ENCODE data around the gene TMEM213.

The TMEM213 gene

GRCh38 chr7:138833596-138833995, 35.8 kb downstream of the TMEM213 start:
- Histone ChIP-seq H3K9me2 (replicated peaks; ENCODE audit: insufficient read depth, low read length) (no peaks in the 10 kb centered on the region), H3K9me3 (replicated peaks; ENCODE audit: insufficient read depth, low read length) (no peaks in the 10 kb centered on the region), H3K27ac (ENCODE audit: low read length) (no peak overlapping the region), H3K36me3 (replicated peaks; ENCODE audit: insufficient read depth, low read length) (no peaks in the 10 kb centered on the region), H2AFZ (ENCODE audit: low read length) (no peak overlapping the region), H3K4me2 (ENCODE audit: low read depth, low read length) (no peak overlapping the region), H4K20me1 (ENCODE audit: insufficient read depth, low read length) (no peaks in the 10 kb centered on the region), H3K79me2 (ENCODE audit: low read length) (no peaks in the 10 kb centered on the region), H3K27me3 (replicated peaks; ENCODE audit: insufficient read depth, low read length) (no peaks in the 10 kb centered on the region), H3K4me1 (ENCODE audit: low read length) (no peaks in the 10 kb centered on the region), H3K9ac (ENCODE audit: low read length) (no peak overlapping the region), H3K4me3 (ENCODE audit: low read length) (no peak overlapping the region), H3F3A (ENCODE audit: insufficient read depth, low read length) (no peaks in the 10 kb centered on the region)
- no peak for DNase-seq
- TF ChIP-seq EZH2 (optimal IDR thresholded peaks at IDR 0.05; ENCODE audit: low read depth, low read length) = no peak

DNA sequence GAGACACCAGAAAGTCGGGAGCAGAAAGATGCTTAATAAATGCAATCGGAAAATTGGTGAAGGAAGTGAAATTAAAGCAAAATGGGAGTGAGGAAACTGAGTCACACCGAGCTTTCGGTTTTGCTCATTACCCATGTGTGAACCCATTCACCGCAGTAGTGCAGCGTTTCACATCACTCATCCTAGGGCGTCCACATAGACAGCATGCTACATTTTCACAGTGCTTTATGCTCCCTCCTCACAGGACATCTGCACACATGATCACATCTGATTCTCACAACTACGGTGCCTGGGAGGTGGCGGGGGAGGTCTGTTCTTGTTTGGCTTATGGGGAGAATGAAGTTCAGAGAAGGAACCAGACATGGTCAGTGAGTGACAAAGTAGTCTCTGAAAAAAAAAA, 36.8 kb downstream of the TMEM213 start:
- Histone ChIP-seq H3K9me2 (replicated peaks; ENCODE audit: insufficient read depth, low read length) (no peaks in the 10 kb centered on the region), H3K4me1 (ENCODE audit: low read length) (no peaks in the 10 kb centered on the region), H3K9ac (ENCODE audit: low read length) (no peak overlapping the region), H3K79me2 (ENCODE audit: low read length) (no peaks in the 10 kb centered on the region), H3F3A (ENCODE audit: insufficient read depth, low read length) (no peaks in the 10 kb centered on the region), H4K20me1 (ENCODE audit: insufficient read depth, low read length) (no peaks in the 10 kb centered on the region), H3K27me3 (replicated peaks; ENCODE audit: insufficient read depth, low read length) (no peaks in the 10 kb centered on the region), H3K9me3 (replicated peaks; ENCODE audit: insufficient read depth, low read length) (no peaks in the 10 kb centered on the region), H3K4me2 (ENCODE audit: low read depth, low read length) (no peak overlapping the region), H3K36me3 (replicated peaks; ENCODE audit: insufficient read depth, low read length) (no peaks in the 10 kb centered on the region), H3K27ac (ENCODE audit: low read length) (no peak overlapping the region), H2AFZ (ENCODE audit: low read length) (no peak overlapping the region), H3K4me3 (ENCODE audit: low read length) (no peak overlapping the region)
- TF ChIP-seq CTCF (IDR thresholded peaks at IDR 0.05; ENCODE audit: low read length) (no peak), EZH2phosphoT487 (IDR thresholded peaks at IDR 0.05; ENCODE audit: low read length) (no peak), EZH2 (optimal IDR thresholded peaks at IDR 0.05; ENCODE audit: low read depth, low read length) (no peak)
- DNase-seq = no peak

GRCh38 chr7:138835087-138835486, 37.3 kb downstream of the TMEM213 start:
- Histone ChIP-seq H3F3A (ENCODE audit: insufficient read depth, low read length) (no peaks in the 10 kb centered on the region), H2AFZ (ENCODE audit: low read length) (no peak overlapping the region), H3K4me1 (ENCODE audit: low read length) (no peaks in the 10 kb centered on the region), H3K27me3 (replicated peaks; ENCODE audit: insufficient read depth, low read length) (no peaks in the 10 kb centered on the region), H3K9ac (ENCODE audit: low read length) (no peak overlapping the region), H3K4me3 (ENCODE audit: low read length) (no peak overlapping the region), H3K4me2 (ENCODE audit: low read depth, low read length) (no peak overlapping the region), H3K9me2 (replicated peaks; ENCODE audit: insufficient read depth, low read length) (no peaks in the 10 kb centered on the region), H3K36me3 (replicated peaks; ENCODE audit: insufficient read depth, low read length) (no peaks in the 10 kb centered on the region), H3K79me2 (ENCODE audit: low read length) (no peaks in the 10 kb centered on the region), H3K27ac (ENCODE audit: low read length) (no peak overlapping the region), H3K9me3 (replicated peaks; ENCODE audit: insufficient read depth, low read length) (no peaks in the 10 kb centered on the region), H4K20me1 (ENCODE audit: insufficient read depth, low read length) (no peaks in the 10 kb centered on the region)
- DNase-seq = no peak
- TF ChIP-seq EZH2phosphoT487 (IDR thresholded peaks at IDR 0.05; ENCODE audit: low read length) (no peak), CTCF (IDR thresholded peaks at IDR 0.05; ENCODE audit: low read length) (no peak), EZH2 (optimal IDR thresholded peaks at IDR 0.05; ENCODE audit: low read depth, low read length) (no peak)

- Histone ChIP-seq H3K27me3 (replicated peaks; ENCODE audit: insufficient read depth, low read length) (no peaks in the 10 kb centered on the region), H2AFZ (ENCODE audit: low read length) (no peak overlapping the region), H3K36me3 (replicated peaks; ENCODE audit: insufficient read depth, low read length) (no peaks in the 10 kb centered on the region), H4K20me1 (ENCODE audit: insufficient read depth, low read length) (no peaks in the 10 kb centered on the region), H3K4me3 (ENCODE audit: low read length) (no peak overlapping the region), H3K4me1 (ENCODE audit: low read length) (no peaks in the 10 kb centered on the region), H3K4me2 (ENCODE audit: low read depth, low read length) (no peak overlapping the region), H3K79me2 (ENCODE audit: low read length) (no peaks in the 10 kb centered on the region), H3K9me2 (replicated peaks; ENCODE audit: insufficient read depth, low read length) (no peaks in the 10 kb centered on the region), H3K9ac (ENCODE audit: low read length) (no peak overlapping the region), H3F3A (ENCODE audit: insufficient read depth, low read length) (no peaks in the 10 kb centered on the region), H3K9me3 (replicated peaks; ENCODE audit: insufficient read depth, low read length) (no peaks in the 10 kb centered on the region), H3K27ac (ENCODE audit: low read length) (no peak overlapping the region)
- TF ChIP-seq EZH2phosphoT487 (IDR thresholded peaks at IDR 0.05; ENCODE audit: low read length) (no peak), CTCF (IDR thresholded peaks at IDR 0.05; ENCODE audit: low read length) (no peak)
- no peak for DNase-seq
Observed at GRCh38 chr7:138837627-138838026, 39.8 kb downstream of the TMEM213 start.
